RWPE2 (cell line): ENCODE results near the gene CADPS.

Source experiments
- ATAC-seq: fragments of 200-7000 bp; cut with Tn5 transposase; 3 replicates; pipeline ENCODE4 v1.9.1; 2021; ENCODE audit warnings: low read depth
- DNase-seq: peaks from one replicate; pipeline ENCODE4 v3.0.0-alpha.2; 2020; ENCODE audit warnings: low spot score
- H3K27ac ChIP-seq: fragments of 450-650 bp; 2 replicates; pipeline ENCODE4 v1.5.1; 2017; ENCODE audit warnings: mild to moderate bottlenecking; ENCODE audit not compliant: poor library complexity, severe bottlenecking
- H3K27me3 ChIP-seq: fragments of 250-450 bp; sonication (Bioruptor Pico); 2 replicates; pipeline ENCODE4 v1.5.1; 2021; ENCODE audit warnings: mild to moderate bottlenecking, moderate library complexity; ENCODE audit not compliant: insufficient read depth, poor library complexity, severe bottlenecking
- H3K36me3 ChIP-seq: fragments of 250-450 bp; sonication (Bioruptor Pico); 2 replicates; pipeline ENCODE4 v1.5.1; 2020; ENCODE audit warnings: low read depth, mild to moderate bottlenecking, moderate library complexity
- H3K4me1 ChIP-seq: fragments of 250-450 bp; sonication (Bioruptor Pico); 2 replicates; pipeline ENCODE4 v1.5.1; 2021; ENCODE audit warnings: mild to moderate bottlenecking, moderate library complexity; ENCODE audit not compliant: insufficient read depth, poor library complexity, severe bottlenecking
- H3K4me3 ChIP-seq: fragments of 250-450 bp; sonication (Bioruptor Pico); 2 replicates; pipeline ENCODE4 v1.5.1; 2021; ENCODE audit warnings: mild to moderate bottlenecking, moderate library complexity; ENCODE audit not compliant: severe bottlenecking
- H3K9me3 ChIP-seq: fragments of 250-450 bp; sonication (Bioruptor Pico); 2 replicates; pipeline ENCODE4 v1.5.1; 2021; ENCODE audit warnings: mild to moderate bottlenecking, moderate library complexity; ENCODE audit not compliant: severe bottlenecking
- TF ChIP-seq, protein P1 (sequence below): fragments of 450-650 bp; IDR thresholded peaks from one replicate; pipeline ENCODE4 v1.5.1; 2017; ENCODE audit warnings: mild to moderate bottlenecking, moderate library complexity; ENCODE audit not compliant: poor library complexity, severe bottlenecking

The CADPS gene

GRCh38 chr3:62559831-62560445 is 315.3 kb downstream of the CADPS start:
- peak overlapping the region; percentile 19 for H3K27ac ChIP-seq
- TF ChIP-seq, protein P1, sequence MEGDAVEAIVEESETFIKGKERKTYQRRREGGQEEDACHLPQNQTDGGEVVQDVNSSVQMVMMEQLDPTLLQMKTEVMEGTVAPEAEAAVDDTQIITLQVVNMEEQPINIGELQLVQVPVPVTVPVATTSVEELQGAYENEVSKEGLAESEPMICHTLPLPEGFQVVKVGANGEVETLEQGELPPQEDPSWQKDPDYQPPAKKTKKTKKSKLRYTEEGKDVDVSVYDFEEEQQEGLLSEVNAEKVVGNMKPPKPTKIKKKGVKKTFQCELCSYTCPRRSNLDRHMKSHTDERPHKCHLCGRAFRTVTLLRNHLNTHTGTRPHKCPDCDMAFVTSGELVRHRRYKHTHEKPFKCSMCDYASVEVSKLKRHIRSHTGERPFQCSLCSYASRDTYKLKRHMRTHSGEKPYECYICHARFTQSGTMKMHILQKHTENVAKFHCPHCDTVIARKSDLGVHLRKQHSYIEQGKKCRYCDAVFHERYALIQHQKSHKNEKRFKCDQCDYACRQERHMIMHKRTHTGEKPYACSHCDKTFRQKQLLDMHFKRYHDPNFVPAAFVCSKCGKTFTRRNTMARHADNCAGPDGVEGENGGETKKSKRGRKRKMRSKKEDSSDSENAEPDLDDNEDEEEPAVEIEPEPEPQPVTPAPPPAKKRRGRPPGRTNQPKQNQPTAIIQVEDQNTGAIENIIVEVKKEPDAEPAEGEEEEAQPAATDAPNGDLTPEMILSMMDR, result peak; percentile 80
- H3K36me3 ChIP-seq, result no peaks in the 10 kb centered on the region
- H3K4me1 ChIP-seq, result peaks cover 13% of the 10 kb centered on the region
- ATAC-seq (no peak), DNase-seq (no peak)
- no peaks in the 10 kb centered on the region for H3K9me3 ChIP-seq
- no peaks in the 10 kb centered on the region for H3K27me3 ChIP-seq
- H3K4me3 ChIP-seq, result no peak overlapping the region

- no peaks in the 10 kb centered on the region for H3K27me3 ChIP-seq
- H3K36me3 ChIP-seq, result no peaks in the 10 kb centered on the region
- TF ChIP-seq, protein P1, result peak; percentile 72
- no peak overlapping the region for H3K4me3 ChIP-seq
- no peaks in the 10 kb centered on the region for H3K9me3 ChIP-seq
- H3K27ac ChIP-seq, result no peak overlapping the region
- DNase-seq, result no peak
- no peak for ATAC-seq
- peaks cover 13% of the 10 kb centered on the region for H3K4me1 ChIP-seq
These were observed 316.6 kb downstream of the CADPS start for GRCh38 chr3:62558549-62559112.

DNA sequence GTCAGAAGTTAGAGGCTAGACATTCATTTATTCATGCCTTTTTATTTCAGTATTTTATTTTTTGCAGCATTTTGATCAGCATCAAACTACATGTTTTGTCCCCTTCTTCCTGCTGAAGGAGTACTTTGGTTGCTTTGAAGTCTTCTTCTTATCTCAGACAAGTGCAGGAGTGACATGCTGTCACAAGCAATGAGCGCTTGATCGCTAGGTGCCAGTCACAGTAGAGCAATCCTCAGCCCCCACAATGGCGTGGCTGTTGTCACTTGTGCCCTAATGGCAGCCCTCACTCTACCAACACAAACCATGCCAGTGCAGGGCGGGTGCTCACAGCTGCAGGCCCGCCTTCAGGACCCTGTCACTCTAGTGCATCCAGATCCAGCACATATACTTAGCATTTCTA is 317.2 kb downstream of the CADPS start:
- Histone ChIP-seq H3K27ac (no peak overlapping the region), H3K36me3 (no peaks in the 10 kb centered on the region), H3K27me3 (no peaks in the 10 kb centered on the region), H3K4me1 (peaks cover 12% of the 10 kb centered on the region), H3K4me3 (no peak overlapping the region), H3K9me3 (no peaks in the 10 kb centered on the region)
- TF ChIP-seq, protein P1, result no peak
- DNase-seq (no peak), ATAC-seq (no peak)

DNA sequence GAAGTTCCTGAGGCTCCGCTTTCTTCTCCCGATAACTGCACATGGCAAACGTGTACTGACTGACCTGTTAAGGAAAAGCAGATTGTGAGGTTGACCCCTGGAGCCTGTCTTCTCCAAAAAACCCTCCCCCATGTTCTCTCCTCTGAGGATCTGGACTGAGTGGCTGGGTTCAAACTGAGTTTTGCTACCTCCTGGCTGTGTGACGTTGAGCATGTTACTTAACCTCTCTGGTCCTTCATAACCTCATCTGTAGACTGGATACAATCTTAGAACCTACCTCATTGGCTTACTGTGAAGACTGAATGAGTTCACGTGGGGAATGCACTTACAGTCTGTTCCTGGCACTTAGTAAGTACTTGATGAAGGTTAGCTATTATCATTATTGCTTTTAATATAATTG is 317.8 kb downstream of the CADPS start:
- H3K27ac ChIP-seq, result no peak overlapping the region
- H3K4me3 ChIP-seq, result no peak overlapping the region
- ATAC-seq (no peak), DNase-seq (no peak)
- H3K9me3 ChIP-seq, result no peaks in the 10 kb centered on the region
- TF ChIP-seq, protein P1, result no peak
- no peaks in the 10 kb centered on the region for H3K36me3 ChIP-seq
- H3K27me3 ChIP-seq, result no peaks in the 10 kb centered on the region
- peaks cover 9% of the 10 kb centered on the region for H3K4me1 ChIP-seq

DNA sequence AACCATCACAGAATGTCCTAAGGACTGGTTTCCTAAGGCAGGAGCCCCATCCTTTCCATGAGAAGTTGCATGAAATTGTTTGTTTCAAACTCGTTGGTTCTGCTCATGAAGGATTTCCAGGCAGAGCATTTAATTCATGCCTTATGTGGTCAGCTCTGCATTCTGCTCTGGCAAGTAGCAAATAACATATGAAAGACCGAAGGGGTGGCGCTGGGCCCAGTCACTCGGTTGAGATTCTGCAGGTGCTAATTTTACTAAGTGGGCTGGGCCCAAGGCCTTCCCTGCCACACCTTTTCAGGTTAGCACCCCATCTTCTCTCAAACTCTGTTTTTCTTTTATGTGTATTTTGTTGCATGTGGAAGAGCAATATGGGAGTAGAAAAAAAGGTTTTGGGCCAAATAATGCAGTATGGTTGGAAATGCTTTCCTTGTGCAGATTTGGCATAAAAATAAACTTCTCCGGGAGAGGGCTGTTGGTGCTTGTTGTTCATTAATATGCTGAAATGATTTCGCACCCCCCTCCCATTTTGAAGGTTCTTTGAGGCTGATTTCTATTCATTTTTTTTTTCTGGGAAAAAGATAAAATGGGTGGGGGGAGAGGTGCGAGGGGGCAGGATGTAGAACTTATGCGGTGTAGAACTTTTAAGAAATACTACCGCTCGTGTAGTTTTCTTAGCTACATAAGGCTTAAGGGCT is 318.9 kb downstream of the CADPS start:
- H3K27ac ChIP-seq, result no peak overlapping the region
- ATAC-seq, result no peak
- no peak for DNase-seq

More for the DNA sequence above, 318.9 kb downstream of the CADPS start:
- TF ChIP-seq, protein P1, result no peak
- Histone ChIP-seq H3K27me3 (no peaks in the 10 kb centered on the region), H3K36me3 (no peaks in the 10 kb centered on the region), H3K9me3 (no peaks in the 10 kb centered on the region), H3K4me3 (no peak overlapping the region), H3K4me1 (no peaks in the 10 kb centered on the region)
